HepG2 (cell line): ENCODE data around the gene TEKT5. TPM values are rescaled to one million over a fixed set of nuclear protein-coding genes. Genes with fewer than 3 reads are reported as not detected.

Experiments used
- CCAR2 ChIP-seq: fragments of 200-400 bp; formaldehyde crosslinking; optimal IDR thresholded peaks from 2 replicates; pipeline ENCODE3; 2018; ENCODE audit warnings: low read depth, mild to moderate bottlenecking, low read length, moderate library complexity
- ELF3 ChIP-seq: IDR thresholded peaks from 2 replicates; pipeline ENCODE4 v1.6.1; 2016; ENCODE audit warnings: missing genetic modification reagents, missing compliant biosample characterization
- EP300 ChIP-seq, 3 experiments: sonication (generic) in 1 of 3; formaldehyde crosslinking in 1 of 3; IDR thresholded peaks; 2 replicates each; pipeline versions ENCODE4 v1.5.1 to v1.6.1; 2011 to 2020; ENCODE audit warnings: low read depth in 2 of 3, low read length in 2 of 3, borderline replicate concordance in 1 of 3, improper control_type of control experiment in 1 of 3, mild to moderate bottlenecking in 1 of 3, missing genetic modification reagents in 1 of 3, moderate library complexity in 1 of 3
- GABPA ChIP-seq, 2 experiments: IDR thresholded peaks; 2 replicates each; pipeline ENCODE4 v1.6.1; 2011 to 2016; ENCODE audit warnings: low read depth in 2 of 2, low read length in 1 of 2, missing biosample characterization in 1 of 2, missing genetic modification characterization in 1 of 2
- GATAD2A ChIP-seq: IDR thresholded peaks from 2 replicates; pipeline ENCODE4 v1.6.1; 2016
- HDAC2 ChIP-seq: sonication (generic); formaldehyde crosslinking; IDR thresholded peaks from 2 replicates; pipeline ENCODE4 v1.4.0; 2020; ENCODE audit warnings: missing genetic modification reagents
- HNF4A ChIP-seq: sonication (generic); formaldehyde crosslinking; IDR thresholded peaks from 2 replicates; pipeline ENCODE4 v1.4.0; 2020; ENCODE audit warnings: missing genetic modification reagents
- HNRNPK ChIP-seq: fragments of 200-400 bp; formaldehyde crosslinking; IDR thresholded peaks from 2 replicates; pipeline ENCODE4 v1.6.1; 2018; ENCODE audit warnings: low read length, low read depth, moderate library complexity, mild to moderate bottlenecking; ENCODE audit not compliant: poor library complexity, severe bottlenecking
- JUN ChIP-seq: sonication (generic); formaldehyde crosslinking; IDR thresholded peaks from 2 replicates; pipeline ENCODE4 v1.4.0; 2020; ENCODE audit warnings: mild to moderate bottlenecking, missing genetic modification reagents
- KMT2A ChIP-seq: sonication (generic); formaldehyde crosslinking; IDR thresholded peaks from 2 replicates; pipeline ENCODE4 v1.4.0; 2020; ENCODE audit warnings: missing genetic modification reagents
- MED8 ChIP-seq: sonication (generic); formaldehyde crosslinking; IDR thresholded peaks from 2 replicates; pipeline ENCODE4 v1.8.1; 2023; ENCODE audit warnings: mild to moderate bottlenecking, missing genetic modification reagents; ENCODE audit not compliant: insufficient replicate concordance
- PCBP2 ChIP-seq: fragments of 200-400 bp; formaldehyde crosslinking; optimal IDR thresholded peaks from 2 replicates; pipeline ENCODE3; 2018; ENCODE audit warnings: low read length, low read depth; ENCODE audit not compliant: poor library complexity, severe bottlenecking
- RARA ChIP-seq: IDR thresholded peaks from 2 replicates; pipeline ENCODE4 v1.6.1; 2016; ENCODE audit warnings: missing genetic modification reagents, missing compliant biosample characterization
- RCOR2 ChIP-seq: IDR thresholded peaks from 2 replicates; pipeline ENCODE4 v1.6.1; 2016; ENCODE audit warnings: missing biosample characterization, missing genetic modification reagents
- RFX3 ChIP-seq: IDR thresholded peaks from 2 replicates; pipeline ENCODE4 v1.6.1; 2016; ENCODE audit warnings: missing biosample characterization, missing genetic modification reagents
- SMARCC2 ChIP-seq: fragments of 450-650 bp; IDR thresholded peaks from 2 replicates; pipeline ENCODE4 v1.6.1; 2017; ENCODE audit warnings: antibody characterized with exemption, mild to moderate bottlenecking
- SOX5 ChIP-seq: IDR thresholded peaks from 2 replicates; pipeline ENCODE4 v1.6.1; 2016; ENCODE audit warnings: borderline replicate concordance
- TFE3 ChIP-seq: IDR thresholded peaks from 2 replicates; pipeline ENCODE4 v1.6.1; 2016
- THAP7 ChIP-seq: sonication (generic); formaldehyde crosslinking; IDR thresholded peaks from 2 replicates; pipeline ENCODE4 v1.8.1; 2023; ENCODE audit warnings: mild to moderate bottlenecking, missing genetic modification reagents
- ZNF292 ChIP-seq: sonication (generic); formaldehyde crosslinking; IDR thresholded peaks from 2 replicates; pipeline ENCODE4 v1.8.1; 2022; ENCODE audit warnings: mild to moderate bottlenecking, low read depth, missing genetic modification reagents, borderline replicate concordance
- ZNF414 ChIP-seq: sonication (generic); formaldehyde crosslinking; IDR thresholded peaks from 2 replicates; pipeline ENCODE4 v1.5.0; 2020; ENCODE audit warnings: missing genetic modification reagents
- ZNF607 ChIP-seq: sonication (generic); formaldehyde crosslinking; IDR thresholded peaks from 2 replicates; pipeline ENCODE4 v1.5.1; 2020; ENCODE audit warnings: missing genetic modification reagents, mild to moderate bottlenecking, borderline replicate concordance
- ZNF703 ChIP-seq: sonication (generic); formaldehyde crosslinking; IDR thresholded peaks from 2 replicates; pipeline ENCODE4 v1.5.1; 2020; ENCODE audit warnings: missing genetic modification reagents, mild to moderate bottlenecking, moderate library complexity, borderline replicate concordance
- ZNF740 ChIP-seq: sonication (generic); formaldehyde crosslinking; IDR thresholded peaks from 2 replicates; pipeline ENCODE4 v1.4.0; 2020; ENCODE audit warnings: missing genetic modification reagents
- ZNF775 ChIP-seq: sonication (generic); formaldehyde crosslinking; IDR thresholded peaks from 2 replicates; pipeline ENCODE4 v1.4.0; 2020; ENCODE audit warnings: missing genetic modification reagents, mild to moderate bottlenecking, moderate library complexity, borderline replicate concordance
- ZSCAN9 ChIP-seq: IDR thresholded peaks from 2 replicates; pipeline ENCODE4 v1.6.1; 2016; ENCODE audit warnings: borderline replicate concordance
- polyA plus RNA-seq, 8 experiments: library from polyadenylated mRNA; depleted of rRNA in 3 of 8; stranded (reverse) in 7 of 8; unstranded in 1 of 8; fragments of >200 nt; fragmentation: Illumina TruSeq in 4 of 8; extraction: Trizol in 4 of 8; gene quantifications; 2 replicates each; pipeline versions ENCODE4 v1.2.1 to v1.2.3, GENCODE V29; 2011 to 2016; ENCODE audit warnings: low read depth in 4 of 8, missing spikeins in 1 of 8, mixed read lengths in 1 of 8; ENCODE audit not compliant: insufficient read depth in 1 of 8
- total RNA-seq, 5 experiments: library from RNA; depleted of rRNA; stranded (reverse); fragments of >200 nt; fragmentation: Illumina TruSeq; extraction: Trizol; gene quantifications; 2 replicates each; pipeline ENCODE4 v1.2.3, GENCODE V29; 2016; ENCODE audit warnings: low read depth in 1 of 5

TEKT5 gene
- total and polyA plus RNA-seq, 2 of the 13 experiments (the other 11 are each of a cell fraction or from before 2014, with no cell fraction given): 0.16 TPM; not detected in 1

- TF ChIP-seq RCOR2: peak; percentile 66; the same call in 1 of the 2 replicates
- TF ChIP-seq TFE3 (CRISPR knock-in tag): 0 out of 2 replicates have a peak, but pooled peaks have one; percentile 13
- TF ChIP-seq THAP7: no peak
- TF ChIP-seq ZNF414 (CRISPR knock-in tag): no peak
- TF ChIP-seq KMT2A (CRISPR knock-in tag): no peak
- 0 out of 2 replicates have a peak, but pooled peaks have one; percentile 25 for TF ChIP-seq ZSCAN9 (CRISPR knock-in tag)
- TF ChIP-seq RARA (CRISPR knock-in tag): peak; percentile 35; the same call in 1 of the 2 replicates
- no peak for TF ChIP-seq ZNF703 (CRISPR knock-in tag)
- TF ChIP-seq RFX3 (CRISPR knock-in tag): no peak
- no peak; the same call in 1 of the 2 replicates for TF ChIP-seq ZNF607 (CRISPR knock-in tag)
- TF ChIP-seq HNRNPK: peak; percentile 89
- no peak for TF ChIP-seq MED8 (CRISPR knock-in tag)
- TF ChIP-seq HNF4A (CRISPR knock-in tag): peak; percentile 30; the same call in 1 of the 2 replicates
- 0 out of 4 replicates have a peak, but pooled peaks of 1 of the 2 experiments have one; percentile 36 for TF ChIP-seq EP300 (IDR thresholded peaks at IDR 0.05; ENCODE audit: low read depth in 2 of 2, low read length in 2 of 2)
- no peak for TF ChIP-seq EP300 (CRISPR knock-in tag; IDR thresholded peaks at IDR 0.05; ENCODE audit: borderline replicate concordance)
- TF ChIP-seq ELF3 (CRISPR knock-in tag): peak; percentile 74
- TF ChIP-seq ZNF775 (CRISPR knock-in tag): no peak
- no peak for TF ChIP-seq SMARCC2
- no peak for TF ChIP-seq ZNF740 (CRISPR knock-in tag)
- peak; percentile 51; the same call in 1 of the 2 replicates for TF ChIP-seq HDAC2 (CRISPR knock-in tag)
- TF ChIP-seq JUN (CRISPR knock-in tag): no peak
- no peak for TF ChIP-seq GABPA (IDR thresholded peaks at IDR 0.05; ENCODE audit: low read depth, low read length)
- peak; percentile 30; the same call in 1 of the 2 replicates for TF ChIP-seq GABPA (CRISPR knock-in tag; IDR thresholded peaks at IDR 0.05; ENCODE audit: low read depth)
- no peak for TF ChIP-seq CCAR2
- peak; percentile 74 for TF ChIP-seq PCBP2
- peak; percentile 66 for TF ChIP-seq SOX5 (CRISPR knock-in tag)
- 0 out of 2 replicates have a peak, but pooled peaks have one; percentile 5 for TF ChIP-seq ZNF292 (CRISPR knock-in tag)
- TF ChIP-seq GATAD2A: peak; percentile 35; the same call in 1 of the 2 replicates
These were observed 39.9 kb downstream of the TEKT5 start (continued) for GRCh38 chr16:10654592-10655414.
